Ascending aorta (tissue), 2 donors: ENCODE results near the gene KRTAP2-3. TPM values are rescaled to one million over a fixed set of nuclear protein-coding genes. Genes with fewer than 3 reads are reported as not detected.
"Not testable (repeated sequence)": the region's sequence is repeated elsewhere in the genome, so short reads cannot be mapped to it uniquely, and the experiment has no call there.

Source experiments
- DNase-seq, 2 donors: peaks; one replicate each; pipeline ENCODE4 v3.0.0-alpha.2; 2019; ENCODE audit warnings: low spot score in 2 of 2
- H3K27ac ChIP-seq, 2 donors: fragments of 200-600 bp; sonication (generic); one replicate each; pipeline ENCODE4 v1.5.1; 2016 to 2017; ENCODE audit warnings: mild to moderate bottlenecking in 1 of 2
- H3K27me3 ChIP-seq: fragments of 200-600 bp; sonication (generic); one replicate; pipeline ENCODE4 v1.5.1; 2017
- H3K36me3 ChIP-seq, 2 donors: fragments of 200-600 bp; sonication (generic); one replicate each; pipeline ENCODE4 v1.5.1; 2016
- H3K4me1 ChIP-seq, 2 donors: fragments of 200-600 bp; sonication (generic); one replicate each; pipeline ENCODE4 v1.5.1; 2016 to 2017; ENCODE audit warnings: mild to moderate bottlenecking in 1 of 2
- H3K4me3 ChIP-seq, 2 donors: fragments of 200-600 bp; sonication (generic); one replicate each; pipeline ENCODE4 v1.5.1; 2016 to 2017; ENCODE audit warnings: mild to moderate bottlenecking in 1 of 2
- H3K9me3 ChIP-seq, 2 donors: fragments of 200-600 bp; sonication (generic); one replicate each; pipeline ENCODE4 v1.5.1; 2016
- CTCF ChIP-seq, 3 experiments: fragments of 200-600 bp in 2 of 3; fragments of 450-650 bp in 1 of 3; sonication (generic) in 2 of 3; IDR thresholded peaks; one replicate each; pipeline ENCODE4 v1.5.1; 2016 to 2019; ENCODE audit warnings: antibody characterized with exemption in 3 of 3, mild to moderate bottlenecking in 1 of 3, moderate library complexity in 1 of 3
- intact Hi-C: fragments of 100-400 bp; cut with DNase I; formaldehyde crosslinking; loops from one replicate; pipeline ENCODE4 v1.15.1; 2023
- total RNA-seq: library from RNA; depleted of rRNA; stranded (reverse); fragments of >200 nt; gene quantifications from one replicate; pipeline ENCODE4 v1.1.0, GENCODE V29; 2016

KRTAP2-3 gene
- total RNA-seq, 1 donor from 2014 or later, result not detected

- TF ChIP-seq CTCF (IDR thresholded peaks at IDR 0.05), result no peak
- DNase-seq, result no peak
- H3K4me3 ChIP-seq, result no peak overlapping the region
- intact Hi-C loops, result no loop called here
- peaks cover 0 to 3% of the 10 kb centered on the region in 2 donors for H3K9me3 ChIP-seq
- no peak overlapping the region for H3K27ac ChIP-seq
- H3K36me3 ChIP-seq, result no peaks in the 10 kb centered on the region
- no peaks in the 10 kb centered on the region for H3K27me3 ChIP-seq
- H3K4me1 ChIP-seq, result no peaks in the 10 kb centered on the region
Observed at GRCh38 chr17:41048441-41048840, 11.5 kb downstream of the KRTAP2-3 start.

- H3K4me3 ChIP-seq, H3K27me3 ChIP-seq, H3K36me3 ChIP-seq, H3K4me1 ChIP-seq, DNase-seq, intact Hi-C loops, H3K27ac ChIP-seq, H3K9me3 ChIP-seq: not testable (repeated sequence)
Observed at GRCh38 chr17:41046735-41047465, 13.0 kb downstream of the KRTAP2-3 start, which contains the start of gene KRTAP2-1. Gene KRTAP2-1 (minus strand): TSS chr17:41047316. CDS start chr17:41047267, 49 bp downstream.

GRCh38 chr17:41042953-41043352, 17.0 kb downstream of the KRTAP2-3 start:
- no peaks in the 10 kb centered on the region for H3K4me1 ChIP-seq
- intact Hi-C loops, result no loop called here
- H3K27ac ChIP-seq, result no peak overlapping the region
- H3K27me3 ChIP-seq, result no peaks in the 10 kb centered on the region
- H3K36me3 ChIP-seq, result no peaks in the 10 kb centered on the region
- H3K4me3 ChIP-seq, result no peak overlapping the region
- no peaks in the 10 kb centered on the region for H3K9me3 ChIP-seq
- DNase-seq, result no peak
- no peak for TF ChIP-seq CTCF (IDR thresholded peaks at IDR 0.05)

GRCh38 chr17:41040783-41041571, 18.9 kb downstream of the KRTAP2-3 start, which contains the start of gene KRTAP1-1:
Gene KRTAP1-1 (minus strand): TSS chr17:41041450. CDS start chr17:41041397, 53 bp downstream.
- H3K4me1 ChIP-seq, H3K27ac ChIP-seq, H3K9me3 ChIP-seq, H3K36me3 ChIP-seq, H3K4me3 ChIP-seq, H3K27me3 ChIP-seq, intact Hi-C loops, DNase-seq: not testable (repeated sequence)

- Histone ChIP-seq H3K9me3 (no peaks in the 10 kb centered on the region), H3K4me3 (no peak overlapping the region), H3K36me3 (no peaks in the 10 kb centered on the region), H3K27me3 (no peaks in the 10 kb centered on the region), H3K4me1 (no peaks in the 10 kb centered on the region), H3K27ac (no peak overlapping the region)
- no peak for DNase-seq
- intact Hi-C loops, result no loop called here
- no peak for TF ChIP-seq CTCF (IDR thresholded peaks at IDR 0.05)
Observed at GRCh38 chr17:41037853-41038350, 22.0 kb downstream of the KRTAP2-3 start.

- H3K4me1 ChIP-seq, H3K36me3 ChIP-seq, intact Hi-C loops, DNase-seq, H3K9me3 ChIP-seq, H3K4me3 ChIP-seq, H3K27ac ChIP-seq, H3K27me3 ChIP-seq: not testable (repeated sequence)
Observed at GRCh38 chr17:41034346-41034935, 25.5 kb downstream of the KRTAP2-3 start, which contains the start of gene KRTAP1-3. Gene KRTAP1-3 (minus strand): TSS chr17:41034874. CDS start chr17:41034821, 53 bp downstream.
